Sigmoid colon (tissue), 7 donors: ENCODE measurements around the gene GRAMD1A. TPM values are rescaled to one million over a fixed set of nuclear protein-coding genes. Genes with fewer than 3 reads are reported as not detected.
"Not testable (repeated sequence)": the region's sequence is repeated elsewhere in the genome, so short reads cannot be mapped to it uniquely, and the experiment has no call there.

Source experiments
- DNase-seq: peaks from one replicate; pipeline ENCODE4 v3.0.0-alpha.2; 2019
- H3K27ac ChIP-seq, 4 donors: fragments of 200-600 bp; sonication (generic); one replicate each; pipeline ENCODE4 v1.5.1; 2016 to 2019; ENCODE audit warnings: mild to moderate bottlenecking in 1 of 4
- H3K27me3 ChIP-seq, 3 donors: fragments of 200-600 bp; sonication (generic); one replicate each; pipeline ENCODE4 v1.5.1; 2019; ENCODE audit warnings: mild to moderate bottlenecking in 1 of 3
- H3K36me3 ChIP-seq, 4 donors: fragments of 200-600 bp; sonication (generic); one replicate each; pipeline ENCODE4 v1.5.1; 2016 to 2019
- H3K4me1 ChIP-seq, 4 donors: fragments of 200-600 bp; sonication (generic); one replicate each; pipeline ENCODE4 v1.5.1; 2017 to 2019
- H3K4me3 ChIP-seq, 4 donors: fragments of 200-600 bp; sonication (generic); one replicate each; pipeline ENCODE4 v1.5.1; 2017 to 2019; ENCODE audit warnings: mild to moderate bottlenecking in 2 of 4, moderate library complexity in 1 of 4
- H3K9me3 ChIP-seq, 4 donors: fragments of 200-600 bp in 3 of 4; sonication (generic) in 3 of 4; one replicate each; pipeline versions ENCODE4 v1.5.1 to v1.6.1; 2013 to 2019
- EP300 ChIP-seq, 4 donors: sonication (generic); formaldehyde crosslinking; IDR thresholded peaks; one replicate each; pipeline ENCODE4 v1.6.1; 2017; ENCODE audit warnings: antibody characterized with exemption in 4 of 4
- POLR2A ChIP-seq, 2 donors: fragments of 450-650 bp; IDR thresholded peaks; one replicate each; pipeline ENCODE4 v1.6.1; 2016; ENCODE audit warnings: antibody characterized with exemption in 2 of 2, mild to moderate bottlenecking in 2 of 2, moderate library complexity in 2 of 2
- POLR2AphosphoS5 ChIP-seq, 4 donors: sonication (generic); formaldehyde crosslinking; IDR thresholded peaks; one replicate each; pipeline ENCODE4 v1.6.1; 2017; ENCODE audit warnings: antibody characterized with exemption in 4 of 4
- WGBS, 2 donors: extraction: QIAGEN DNeasy Blood & Tissue Kit; methylation state at CpG; one replicate each; pipeline ENCODE4 v1.1.7; 2013; 5-methylcytosine and 5-hydroxymethylcytosine counted together
- intact Hi-C: fragments of 100-400 bp; cut with DNase I; formaldehyde crosslinking; loops from one replicate; pipeline ENCODE4 v1.15.1; 2023
- polyA plus RNA-seq, 3 donors: library from polyadenylated mRNA; stranded (reverse); fragments of 200-250 nt; gene quantifications; one replicate each; pipeline ENCODE4 v1.2.3, GENCODE V29; 2013
- total RNA-seq, 4 donors: library from RNA; depleted of rRNA; stranded (reverse); fragments of >200 nt; gene quantifications; one replicate each; pipeline ENCODE4 v1.1.0, GENCODE V29; 2016
- TF ChIP-seq, protein P1 (sequence below), 4 experiments: fragments of 450-650 bp in 3 of 4; fragments of 200-600 bp in 1 of 4; IDR thresholded peaks; one replicate each; pipeline ENCODE4 v1.5.1; 2016 to 2019; ENCODE audit warnings: antibody characterized with exemption in 4 of 4, mild to moderate bottlenecking in 3 of 4, moderate library complexity in 2 of 4
- donor health status: healthy with polysubstance abuse.
- donor health status: Bipolar disorder and iron deficiency.
- donor health status: healthy.

The GRAMD1A gene
- total and polyA plus RNA-seq, 7 donors: 5.1 to 58.9 (median 30.3) TPM

DNA sequence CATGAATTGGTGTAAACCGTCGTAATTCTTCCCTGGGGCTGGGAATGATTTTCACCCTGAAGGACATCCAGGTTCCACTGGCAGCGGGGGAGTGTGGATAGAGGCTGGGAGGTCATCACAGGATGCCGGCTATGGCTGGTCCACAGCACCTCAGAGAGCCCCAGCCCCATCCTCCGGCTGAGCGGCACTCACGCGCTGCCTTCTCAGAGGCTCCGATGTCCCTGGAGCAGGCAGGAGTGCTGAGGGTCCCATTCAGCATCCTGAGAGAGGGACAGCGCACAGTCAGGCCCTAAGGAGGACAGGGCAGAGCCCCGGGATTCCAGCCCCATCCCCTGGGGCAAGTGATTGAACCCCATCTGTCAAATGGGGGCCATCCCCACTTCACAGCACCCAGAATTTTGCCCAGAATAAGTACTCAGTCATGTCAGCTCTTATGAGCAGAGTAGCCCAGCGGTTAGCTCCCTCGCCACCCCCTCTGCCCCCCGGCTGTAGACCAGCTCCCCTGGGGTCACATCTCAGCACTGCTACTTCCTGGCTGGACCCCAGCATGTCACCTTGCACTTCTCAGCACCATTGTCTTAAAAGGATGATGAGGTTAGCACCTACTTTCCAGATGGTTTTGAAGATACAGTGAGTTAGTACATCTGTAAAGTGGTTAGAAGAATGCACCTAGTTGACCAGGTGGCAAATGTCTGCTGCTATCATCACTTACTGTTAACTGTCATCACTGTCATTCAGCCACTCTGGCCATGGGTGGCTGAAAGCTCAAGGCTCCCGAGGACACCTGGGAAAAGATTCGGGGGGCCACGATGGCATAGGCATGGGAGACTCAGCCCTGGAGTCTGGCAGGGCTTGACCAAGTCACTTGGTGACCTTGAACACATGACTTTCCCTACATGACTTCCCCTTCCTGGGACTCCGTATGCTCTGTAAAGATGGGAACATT is 11.9 kb downstream of the GRAMD1A start:
- Histone ChIP-seq H3K36me3 (peaks cover 13 to 70% (median 36%) of the 10 kb centered on the region in 4 donors), H3K4me3 (no peak overlapping the region), H3K4me1 (peaks cover 0 to 16% (median 9%) of the 10 kb centered on the region in 4 donors), H3K27me3 (no peaks in the 10 kb centered on the region), H3K9me3 (no peaks in the 10 kb centered on the region), H3K27ac (peak overlapping the region in 2 of 4 donors; percentile 28 to 35)
- intact Hi-C loops: no loop called here
- peak; percentile 59 for DNase-seq
- TF ChIP-seq EP300 (IDR thresholded peaks at IDR 0.05) (no peak), POLR2AphosphoS5 (IDR thresholded peaks at IDR 0.05) (no peak), POLR2A (IDR thresholded peaks at IDR 0.05) (no peak)
- TF ChIP-seq, protein P1, sequence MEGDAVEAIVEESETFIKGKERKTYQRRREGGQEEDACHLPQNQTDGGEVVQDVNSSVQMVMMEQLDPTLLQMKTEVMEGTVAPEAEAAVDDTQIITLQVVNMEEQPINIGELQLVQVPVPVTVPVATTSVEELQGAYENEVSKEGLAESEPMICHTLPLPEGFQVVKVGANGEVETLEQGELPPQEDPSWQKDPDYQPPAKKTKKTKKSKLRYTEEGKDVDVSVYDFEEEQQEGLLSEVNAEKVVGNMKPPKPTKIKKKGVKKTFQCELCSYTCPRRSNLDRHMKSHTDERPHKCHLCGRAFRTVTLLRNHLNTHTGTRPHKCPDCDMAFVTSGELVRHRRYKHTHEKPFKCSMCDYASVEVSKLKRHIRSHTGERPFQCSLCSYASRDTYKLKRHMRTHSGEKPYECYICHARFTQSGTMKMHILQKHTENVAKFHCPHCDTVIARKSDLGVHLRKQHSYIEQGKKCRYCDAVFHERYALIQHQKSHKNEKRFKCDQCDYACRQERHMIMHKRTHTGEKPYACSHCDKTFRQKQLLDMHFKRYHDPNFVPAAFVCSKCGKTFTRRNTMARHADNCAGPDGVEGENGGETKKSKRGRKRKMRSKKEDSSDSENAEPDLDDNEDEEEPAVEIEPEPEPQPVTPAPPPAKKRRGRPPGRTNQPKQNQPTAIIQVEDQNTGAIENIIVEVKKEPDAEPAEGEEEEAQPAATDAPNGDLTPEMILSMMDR (IDR thresholded peaks at IDR 0.05): no peak
- 84 to 88% methylated on average over 18 of the region's 18 CpGs for WGBS, 2 donors

DNA sequence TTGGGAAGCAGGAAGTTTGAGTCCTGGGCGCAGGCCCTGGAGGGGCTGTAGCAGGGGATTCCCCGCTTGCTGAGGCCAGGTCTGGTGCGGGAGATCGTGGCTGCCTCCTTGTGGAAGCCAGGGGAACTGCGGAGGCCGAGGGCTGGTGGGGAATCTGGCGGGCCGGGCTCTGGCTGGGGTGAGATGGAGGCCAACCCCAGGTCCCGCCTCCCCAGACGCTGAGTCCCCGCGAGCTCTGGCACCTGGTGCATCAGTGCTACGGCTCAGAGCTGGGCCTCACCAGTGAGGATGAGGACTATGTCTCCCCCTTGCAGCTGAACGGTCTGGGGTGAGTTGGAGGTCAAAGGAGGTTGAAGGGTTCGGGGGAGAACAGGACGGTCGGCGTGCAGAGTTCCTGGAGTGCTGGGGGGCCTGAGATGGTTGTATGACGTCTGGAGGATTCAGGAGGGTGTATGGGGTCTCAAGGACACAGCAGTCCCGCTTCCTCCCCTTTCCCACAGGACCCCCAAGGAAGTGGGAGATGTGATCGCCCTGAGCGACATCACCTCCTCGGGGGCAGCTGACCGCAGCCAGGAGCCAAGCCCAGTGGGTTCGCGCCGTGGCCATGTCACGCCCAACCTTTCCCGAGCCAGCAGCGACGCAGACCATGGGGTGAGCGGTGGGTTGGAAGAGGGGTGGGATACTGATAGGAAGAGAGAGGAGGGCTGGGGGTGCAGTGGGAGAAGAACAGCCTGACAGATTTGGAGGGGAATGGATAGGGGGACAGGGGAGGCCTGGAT is 13.1 kb downstream of the GRAMD1A start:
- peaks cover 17 to 82% (median 45%) of the 10 kb centered on the region in 4 donors for H3K36me3 ChIP-seq
- H3K4me1 ChIP-seq: peaks cover 0 to 13% (median 9%) of the 10 kb centered on the region in 4 donors
- peak overlapping the region; percentile 4 to 39 (median 32) for H3K27ac ChIP-seq
- intact Hi-C loops: loop anchor here (1.0 kb wide), 1 partner anchor 40 kb away; no protein-coding TSS in a partner anchor
- H3K27me3 ChIP-seq: no peaks in the 10 kb centered on the region
- no peaks in the 10 kb centered on the region for H3K9me3 ChIP-seq
- WGBS, 2 donors: 53 to 57% methylated on average over 32 of the region's 32 CpGs
- no peak overlapping the region for H3K4me3 ChIP-seq
- TF ChIP-seq EP300 (IDR thresholded peaks at IDR 0.05) (no peak), POLR2A (IDR thresholded peaks at IDR 0.05) (no peak), POLR2AphosphoS5 (IDR thresholded peaks at IDR 0.05) (peak in 2 of 4 donors; percentile 36 to 48)
- TF ChIP-seq, protein P1 (IDR thresholded peaks at IDR 0.05): peak; percentile 84 to 100 (median 98)
- DNase-seq: peak; percentile 92

DNA sequence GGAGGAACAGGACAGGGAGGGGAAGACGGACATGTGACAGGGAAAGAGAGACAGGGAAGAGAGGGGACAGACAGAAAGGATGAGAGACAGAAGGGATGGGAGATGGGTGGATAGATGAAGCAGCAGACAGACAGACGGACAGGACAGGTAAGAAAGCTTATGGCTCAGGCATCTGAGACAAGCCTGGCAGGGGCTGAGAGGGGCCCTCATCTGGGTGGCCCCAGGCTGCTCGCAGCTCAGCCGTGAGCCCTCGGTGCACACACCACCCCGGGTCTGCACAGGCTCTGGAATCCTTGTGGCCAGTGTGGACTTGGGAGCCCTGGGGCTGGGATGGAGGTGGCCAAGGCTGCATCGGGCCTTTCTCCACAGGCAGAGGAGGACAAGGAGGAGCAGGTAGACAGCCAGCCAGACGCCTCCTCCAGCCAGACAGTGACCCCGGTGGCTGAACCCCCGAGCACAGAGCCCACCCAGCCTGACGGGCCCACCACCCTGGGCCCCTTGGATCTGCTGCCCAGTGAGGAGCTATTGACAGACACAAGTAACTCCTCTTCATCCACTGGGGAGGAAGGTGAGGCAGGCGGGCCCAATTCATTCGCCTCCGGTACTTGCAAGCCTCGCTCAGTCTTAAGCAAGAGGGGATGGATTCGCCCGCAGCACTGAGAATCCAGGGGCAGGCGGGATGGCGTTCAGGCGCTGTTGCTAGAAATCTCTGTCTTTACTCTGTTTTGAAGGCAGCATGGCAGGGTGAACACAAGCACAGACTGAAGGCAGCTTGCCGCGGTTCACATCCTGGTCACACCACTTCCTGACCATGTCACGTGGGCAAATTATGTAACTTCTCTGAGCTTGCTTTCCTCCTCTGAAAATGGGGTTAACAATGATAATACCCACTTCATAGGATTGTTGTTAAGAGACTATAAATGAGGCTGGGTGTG is 14.0 kb downstream of the GRAMD1A start:
- TF ChIP-seq EP300 (IDR thresholded peaks at IDR 0.05) (no peak), POLR2AphosphoS5 (IDR thresholded peaks at IDR 0.05) (no peak), POLR2A (IDR thresholded peaks at IDR 0.05) (no peak)
- TF ChIP-seq, protein P1 (IDR thresholded peaks at IDR 0.05): no peak
- no peaks in the 10 kb centered on the region for H3K27me3 ChIP-seq
- peaks cover 0 to 13% (median 9%) of the 10 kb centered on the region in 4 donors for H3K4me1 ChIP-seq
- H3K36me3 ChIP-seq: peaks cover 20 to 87% (median 52%) of the 10 kb centered on the region in 4 donors
- 78 to 87% methylated on average over 23 of the region's 23 CpGs for WGBS, 2 donors
- H3K4me3 ChIP-seq: no peak overlapping the region
- peak overlapping the region in 2 of 4 donors; percentile 10 to 35 for H3K27ac ChIP-seq
- DNase-seq: peak; percentile 64
- no peaks in the 10 kb centered on the region for H3K9me3 ChIP-seq
- intact Hi-C loops: loop anchor here (1.0 kb wide), 1 partner anchor 41 kb away; no protein-coding TSS in a partner anchor

DNA sequence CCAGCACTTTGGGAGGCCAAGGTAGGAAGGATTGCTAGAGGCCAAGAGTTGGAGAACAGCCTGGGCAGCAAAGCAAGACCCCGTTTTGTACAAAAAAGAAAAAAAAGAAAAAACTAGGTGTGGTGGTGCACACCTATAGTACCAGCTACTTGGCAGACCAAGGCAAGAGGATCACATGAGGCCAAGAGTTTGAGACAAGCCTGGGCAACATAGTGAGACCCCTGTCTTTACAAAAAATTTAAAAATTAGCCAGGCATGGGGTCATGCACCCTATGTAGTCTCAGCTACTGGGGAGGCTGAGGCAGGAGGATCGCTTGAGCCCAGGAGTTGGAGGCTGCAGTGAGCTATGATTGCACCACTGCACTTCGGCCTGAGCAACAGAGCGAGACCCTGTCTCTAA is 14.7 kb downstream of the GRAMD1A start:
- WGBS, 2 donors: 90 to 92% methylated on average over 4 of the region's 4 CpGs
- DNase-seq, H3K9me3 ChIP-seq, intact Hi-C loops, H3K4me3 ChIP-seq, H3K27me3 ChIP-seq, H3K27ac ChIP-seq: not testable (repeated sequence)
- Histone ChIP-seq H3K4me1 (peaks cover 0 to 13% (median 9%) of the 10 kb centered on the region in 4 donors), H3K36me3 (peaks cover 23 to 87% (median 52%) of the 10 kb centered on the region in 4 donors)
